IMR-90 (cell line): Measurements from ENCODE around the gene CYP4F3. TPM values are rescaled to one million over a fixed set of nuclear protein-coding genes. Genes with fewer than 3 reads are reported as not detected.

Source experiments
- ATAC-seq: fragments of 200-7000 bp; cut with Tn5 transposase; 2 replicates; pipeline ENCODE4 v1.9.1; 2020; ENCODE audit warnings: low read depth, mild to moderate bottlenecking, moderate library complexity
- BruUV-seq: library from RNA; stranded (reverse); fragments of 400-500 nt; replicated peaks from 2 replicates; lab custom pipeline; 2021; lab: Mats Ljungman, UMichigan
- CTCF ChIA-PET: fragments of 300-600 bp; formaldehyde crosslinking; extraction: SDS; loops from one replicate; lab custom pipeline; 2021; ENCODE audit warnings: antibody characterized with exemption; lab: Yijun Ruan, JAX
- POLR2A ChIA-PET: fragments of 300-600 bp; sonication (Branson Sonifier 250); formaldehyde crosslinking; loops from one replicate; lab custom pipeline; 2022; ENCODE audit warnings: antibody characterized with exemption; ENCODE audit not compliant: unreplicated experiment; lab: Charles Lee
- DNase-seq: peaks from one replicate; pipeline ENCODE4 v3.0.0; 2013
- H2AFZ ChIP-seq: replicated peaks from 2 replicates; pipeline ENCODE3; 2013; ENCODE audit warnings: low read length, mild to moderate bottlenecking; ENCODE audit not compliant: poor library complexity
- H2AK5ac ChIP-seq: 2 replicates; pipeline ENCODE4 v1.6.1; 2013; ENCODE audit warnings: low read depth, low read length, inconsistent platforms
- H2AK9ac ChIP-seq: replicated peaks from 2 replicates; pipeline ENCODE3; 2013; ENCODE audit warnings: mild to moderate bottlenecking, low read depth, low read length, moderate library complexity; ENCODE audit not compliant: poor library complexity
- H2BK120ac ChIP-seq: 2 replicates; pipeline ENCODE4 v1.6.1; 2013; ENCODE audit warnings: low read depth, low read length, inconsistent platforms
- H2BK15ac ChIP-seq: 3 replicates; pipeline ENCODE4 v1.6.1; 2013; ENCODE audit warnings: low read depth, low read length, inconsistent platforms
- H2BK20ac ChIP-seq: 2 replicates; pipeline ENCODE4 v1.6.1; 2013; ENCODE audit warnings: low read depth, mild to moderate bottlenecking, inconsistent platforms, low read length, moderate library complexity
- H2BK5ac ChIP-seq: 2 replicates; pipeline ENCODE4 v1.6.1; 2013; ENCODE audit warnings: mild to moderate bottlenecking, low read depth, low read length, inconsistent platforms; ENCODE audit not compliant: poor library complexity, severe bottlenecking
- H3K14ac ChIP-seq: replicated peaks from 2 replicates; pipeline ENCODE4 v1.6.1; 2013; ENCODE audit warnings: low read depth, low read length, inconsistent platforms
- H3K18ac ChIP-seq: 2 replicates; pipeline ENCODE4 v1.6.1; 2013; ENCODE audit warnings: low read depth, low read length, control low read depth
- H3K23ac ChIP-seq: 2 replicates; pipeline ENCODE4 v1.6.1; 2013; ENCODE audit warnings: low read depth, low read length, inconsistent platforms
- H3K27ac ChIP-seq: 2 replicates; pipeline ENCODE4 v1.5.1; 2013; ENCODE audit warnings: mild to moderate bottlenecking, control low read depth, low read length; ENCODE audit not compliant: insufficient read depth
- H3K27me3 ChIP-seq: 2 replicates; pipeline ENCODE4 v1.6.1; 2013; ENCODE audit warnings: low read length; ENCODE audit not compliant: control insufficient read depth, insufficient read depth
- H3K36me3 ChIP-seq: 2 replicates; pipeline ENCODE4 v1.6.1; 2013; ENCODE audit warnings: low read length, mixed read lengths; ENCODE audit not compliant: control insufficient read depth, insufficient read depth
- H3K4ac ChIP-seq: 2 replicates; pipeline ENCODE4 v1.6.1; 2013; ENCODE audit warnings: low read depth, low read length, inconsistent platforms
- H3K4me1 ChIP-seq: 2 replicates; pipeline ENCODE4 v1.6.1; 2013; ENCODE audit warnings: low read length, mixed read lengths; ENCODE audit not compliant: control insufficient read depth, insufficient read depth
- H3K4me2 ChIP-seq: 2 replicates; pipeline ENCODE4 v1.6.1; 2013; ENCODE audit warnings: low read depth, mild to moderate bottlenecking, control low read depth, low read length, moderate library complexity
- H3K4me3 ChIP-seq: 2 replicates; pipeline ENCODE4 v1.5.1; 2013; ENCODE audit warnings: low read depth, mild to moderate bottlenecking, control low read depth, low read length, moderate library complexity; ENCODE audit not compliant: insufficient read depth
- H3K56ac ChIP-seq: 2 replicates; pipeline ENCODE4 v1.6.1; 2013; ENCODE audit warnings: low read length, inconsistent platforms; ENCODE audit not compliant: insufficient read depth; ENCODE audit errors: extremely low read depth
- H3K79me1 ChIP-seq, 2 experiments: 2 replicates each; pipeline ENCODE4 v1.6.1; 2013; ENCODE audit warnings: low read length in 2 of 2, inconsistent platforms in 1 of 2, low read depth in 1 of 2
- H3K9ac ChIP-seq: 2 replicates; pipeline ENCODE4 v1.6.1; 2013; ENCODE audit warnings: low read depth, low read length, control low read depth
- H3K9me1 ChIP-seq: 2 replicates; pipeline ENCODE4 v1.6.1; 2013; ENCODE audit warnings: low read length, inconsistent platforms; ENCODE audit not compliant: insufficient read depth
- H3K9me3 ChIP-seq: 2 replicates; pipeline ENCODE4 v1.6.1; 2013; ENCODE audit warnings: low read length; ENCODE audit not compliant: control insufficient read depth, insufficient read depth
- H4K20me1 ChIP-seq: 2 replicates; pipeline ENCODE4 v1.6.1; 2013; ENCODE audit warnings: low read length, inconsistent platforms; ENCODE audit not compliant: insufficient read depth
- H4K5ac ChIP-seq: 2 replicates; pipeline ENCODE4 v1.6.1; 2013; ENCODE audit warnings: mild to moderate bottlenecking, low read depth, low read length, control low read depth
- H4K8ac ChIP-seq, 2 experiments: 2 replicates each; pipeline ENCODE4 v1.6.1; 2013; ENCODE audit warnings: low read depth in 2 of 2, low read length in 2 of 2, control low read depth in 1 of 2, inconsistent platforms in 1 of 2
- H4K91ac ChIP-seq: 2 replicates; pipeline ENCODE4 v1.6.1; 2013; ENCODE audit warnings: low read depth, low read length, inconsistent platforms; ENCODE audit not compliant: insufficient read depth
- BHLHE40 ChIP-seq: fragments of 150-350 bp; IDR thresholded peaks from 2 replicates; pipeline ENCODE4 v1.6.1; 2016; ENCODE audit warnings: mild to moderate bottlenecking, low read depth, low read length
- CEBPB ChIP-seq: IDR thresholded peaks from 2 replicates; pipeline ENCODE4 v1.6.1; 2012; ENCODE audit warnings: low read depth, low read length, improper control_type of control experiment
- CHD1 ChIP-seq: IDR thresholded peaks from 2 replicates; pipeline ENCODE4 v1.6.1; 2012; ENCODE audit warnings: low read depth, low read length, improper control_type of control experiment
- FOS ChIP-seq: fragments of 150-350 bp; IDR thresholded peaks from 2 replicates; pipeline ENCODE4 v1.6.1; 2016; ENCODE audit warnings: low read depth, low read length
- MAFK ChIP-seq: IDR thresholded peaks from 2 replicates; pipeline ENCODE4 v1.6.1; 2012; ENCODE audit warnings: low read depth, low read length, improper control_type of control experiment
- MXI1 ChIP-seq: IDR thresholded peaks from 2 replicates; pipeline ENCODE4 v1.6.1; 2012; ENCODE audit warnings: low read depth, mild to moderate bottlenecking, low read length, moderate library complexity, borderline replicate concordance
- NFE2L2 ChIP-seq: fragments of 150-350 bp; IDR thresholded peaks from 2 replicates; pipeline ENCODE4 v1.6.1; 2016; ENCODE audit warnings: low read depth, mild to moderate bottlenecking, low read length
- POLR2A ChIP-seq: IDR thresholded peaks from 2 replicates; pipeline ENCODE4 v1.6.1; 2012; ENCODE audit warnings: mild to moderate bottlenecking, low read depth, low read length
- RAD21 ChIP-seq: IDR thresholded peaks from 2 replicates; pipeline ENCODE4 v1.6.1; 2012; ENCODE audit warnings: low read length, improper control_type of control experiment
- RCOR1 ChIP-seq: IDR thresholded peaks from 2 replicates; pipeline ENCODE4 v1.6.1; 2012; ENCODE audit warnings: mild to moderate bottlenecking, low read length, improper control_type of control experiment; ENCODE audit not compliant: insufficient replicate concordance
- SMC3 ChIP-seq: fragments of 150-350 bp; IDR thresholded peaks from 2 replicates; pipeline ENCODE4 v1.6.1; 2016; ENCODE audit warnings: low read depth, mild to moderate bottlenecking, antibody characterized with exemption, low read length, moderate library complexity
- USF2 ChIP-seq: fragments of 150-350 bp; IDR thresholded peaks from 2 replicates; pipeline ENCODE4 v1.6.1; 2017; ENCODE audit warnings: mild to moderate bottlenecking, antibody characterized with exemption, low read length, low read depth
- dilution Hi-C: fragments of 300-500 bp; cut with HindIII; formaldehyde crosslinking; loops from one replicate; pipeline ENCODE4 v1.14.3; 2018; ENCODE audit warnings: low sequenced_read_pairs; ENCODE audit not compliant: unreplicated experiment
- in situ Hi-C: fragments of 300-500 bp; cut with MboI; formaldehyde crosslinking; loops from 3 replicates; pipeline ENCODE4 v1.14.3; 2019; ENCODE audit warnings: low sequenced_read_pairs, inconsistent platforms, mixed read lengths
- intact Hi-C: fragments of 100-400 bp; cut with micrococcal nuclease; formaldehyde crosslinking; loops from 2 replicates; pipeline ENCODE4 v1.10.0; 2022
- polyA plus RNA-seq, 3 experiments: library from polyadenylated mRNA; depleted of rRNA; stranded (reverse); fragments of >200 nt; gene quantifications; 2 replicates each; pipeline ENCODE4 v1.2.3, GENCODE V29; 2012; ENCODE audit warnings: low replicate concordance in 1 of 3
- total RNA-seq: library from RNA; depleted of rRNA; stranded (reverse); fragments of >200 nt; gene quantifications from 2 replicates; pipeline ENCODE4 v1.2.3, GENCODE V29; 2012
- TF ChIP-seq, protein P1 (sequence below): conservative IDR thresholded peaks from 2 replicates; pipeline ENCODE4 v1.5.1; 2012; ENCODE audit warnings: mild to moderate bottlenecking, low read depth, low read length, improper control_type of control experiment

CYP4F3 gene
- total and polyA plus RNA-seq, 2 of the 4 experiments (the other 2 are of a cell fraction) = not detected

- POLR2A ChIA-PET = no interaction called here
- H3K27me3 ChIP-seq = no peaks in the 10 kb centered on the region
- intact Hi-C loops = no loop called here
- no peak overlapping the region for H3K18ac ChIP-seq
- no peak overlapping the region for H3K4me2 ChIP-seq
- H2BK120ac ChIP-seq = no peak overlapping the region
- no TSS peak for BruUV-seq
- H2AK9ac ChIP-seq = no peak overlapping the region
- H4K91ac ChIP-seq = no peak overlapping the region
- no peaks in the 10 kb centered on the region for H3K79me1 ChIP-seq
- DNase-seq (no peak), ATAC-seq (no peak)
- no peak overlapping the region for H2BK15ac ChIP-seq
- H3K23ac ChIP-seq = no peak overlapping the region
- no peak overlapping the region for H3K4ac ChIP-seq
- H4K20me1 ChIP-seq = no peaks in the 10 kb centered on the region
- H3K9ac ChIP-seq = no peak overlapping the region
- TF ChIP-seq MXI1 (no peak), MAFK (no peak), BHLHE40 (no peak), FOS (no peak), USF2 (no peak), CEBPB (no peak), CHD1 (no peak), SMC3 (no peak), RAD21 (no peak), NFE2L2 (no peak), POLR2A (no peak), RCOR1 (no peak)
- TF ChIP-seq, protein P1, sequence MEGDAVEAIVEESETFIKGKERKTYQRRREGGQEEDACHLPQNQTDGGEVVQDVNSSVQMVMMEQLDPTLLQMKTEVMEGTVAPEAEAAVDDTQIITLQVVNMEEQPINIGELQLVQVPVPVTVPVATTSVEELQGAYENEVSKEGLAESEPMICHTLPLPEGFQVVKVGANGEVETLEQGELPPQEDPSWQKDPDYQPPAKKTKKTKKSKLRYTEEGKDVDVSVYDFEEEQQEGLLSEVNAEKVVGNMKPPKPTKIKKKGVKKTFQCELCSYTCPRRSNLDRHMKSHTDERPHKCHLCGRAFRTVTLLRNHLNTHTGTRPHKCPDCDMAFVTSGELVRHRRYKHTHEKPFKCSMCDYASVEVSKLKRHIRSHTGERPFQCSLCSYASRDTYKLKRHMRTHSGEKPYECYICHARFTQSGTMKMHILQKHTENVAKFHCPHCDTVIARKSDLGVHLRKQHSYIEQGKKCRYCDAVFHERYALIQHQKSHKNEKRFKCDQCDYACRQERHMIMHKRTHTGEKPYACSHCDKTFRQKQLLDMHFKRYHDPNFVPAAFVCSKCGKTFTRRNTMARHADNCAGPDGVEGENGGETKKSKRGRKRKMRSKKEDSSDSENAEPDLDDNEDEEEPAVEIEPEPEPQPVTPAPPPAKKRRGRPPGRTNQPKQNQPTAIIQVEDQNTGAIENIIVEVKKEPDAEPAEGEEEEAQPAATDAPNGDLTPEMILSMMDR = no peak
- H2AK5ac ChIP-seq = no peak overlapping the region
- no peak overlapping the region for H4K8ac ChIP-seq
- no peak overlapping the region for H2AFZ ChIP-seq
- peaks cover 37% of the 10 kb centered on the region for H3K9me3 ChIP-seq
- no peak overlapping the region for H2BK5ac ChIP-seq
- no peaks in the 10 kb centered on the region for H3K4me1 ChIP-seq
- CTCF ChIA-PET = no interaction called here
- H3K36me3 ChIP-seq = no peaks in the 10 kb centered on the region
- no peaks in the 10 kb centered on the region for H3K9me1 ChIP-seq
- no peak overlapping the region for H3K4me3 ChIP-seq
- H3K27ac ChIP-seq = no peak overlapping the region
- dilution Hi-C loops = no loop called here
- H2BK20ac ChIP-seq = no peak overlapping the region
- in situ Hi-C loops = loop anchor here (25.0 kb wide), 2 partner anchors 544 to 769 kb away; partner anchors contain the start of genes AP1M1 and FAM32A
- H3K14ac ChIP-seq = no peak overlapping the region
- H4K5ac ChIP-seq = no peak overlapping the region
- no peak overlapping the region for H3K56ac ChIP-seq
These were observed 2.1 kb downstream of the CYP4F3 start for GRCh38 chr19:15642807-15643206.
